ENCODE measurements around the gene HIP1R.

Gene HIP1R

GRCh38 chr12:122866950-122867607 is 31.8 kb downstream of the HIP1R start:
- intact Hi-C loops (cut with micrococcal nuclease), result loop anchor here (10.0 kb wide), 1 partner anchor 368 kb away; the partner anchor contains the start of genes MPHOSPH9 and MTRFR
- Mint-ChIP-seq H3K9me3 (no peaks in the 10 kb centered on the region), H3K27me3 (no peaks in the 10 kb centered on the region), H3K4me3 (no peak overlapping the region), H3K36me3 (ENCODE audit: low read depth) (peaks cover 70% of the 10 kb centered on the region), H3K27ac (no peak overlapping the region), H3K4me1 (ENCODE audit: low read depth) (peaks cover 30% of the 10 kb centered on the region)

DNA sequence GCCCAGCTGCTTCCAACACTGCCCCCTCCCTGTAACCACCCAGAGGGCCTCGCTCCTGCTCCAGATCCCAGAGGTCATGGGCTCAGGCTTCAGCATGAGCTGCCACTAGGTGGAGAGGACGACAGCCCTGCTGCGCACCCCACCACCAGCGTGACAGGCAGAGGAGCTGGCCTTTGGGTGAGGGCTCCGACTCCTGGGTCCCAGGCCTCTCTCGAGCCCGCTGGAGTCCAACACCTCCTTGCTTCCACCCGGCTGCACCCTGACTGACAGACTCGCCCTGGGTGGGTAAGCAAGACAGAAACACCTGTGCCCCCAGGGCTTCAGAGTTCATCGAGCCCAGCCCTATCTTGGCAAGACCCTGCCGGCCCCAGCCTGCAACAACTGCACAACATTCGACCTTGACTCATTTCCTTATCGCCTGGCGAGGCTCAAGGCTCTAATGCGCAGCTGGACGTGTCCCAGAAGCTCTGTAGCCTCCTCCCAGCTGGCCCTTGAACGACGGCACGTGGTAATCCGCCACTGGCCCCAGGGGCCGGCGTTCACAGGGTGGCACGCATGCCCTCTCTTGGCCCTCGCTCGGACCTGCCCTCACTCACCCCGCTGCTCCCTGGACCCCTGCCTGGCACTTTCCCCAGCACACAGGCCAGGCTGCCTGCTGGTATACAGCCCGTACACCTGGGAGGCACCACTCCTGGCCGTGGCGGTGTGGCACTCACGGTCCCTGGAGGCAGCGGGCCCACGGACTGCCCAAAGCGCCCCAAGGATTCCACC is 32.6 kb downstream of the HIP1R start:
- intact Hi-C loops (cut with micrococcal nuclease), result loop anchor here (10.0 kb wide), 1 partner anchor 367 kb away; the partner anchor contains the start of genes MPHOSPH9 and MTRFR
- Mint-ChIP-seq H3K27me3 (no peaks in the 10 kb centered on the region), H3K4me1 (ENCODE audit: low read depth) (peaks cover 38% of the 10 kb centered on the region), H3K9me3 (no peaks in the 10 kb centered on the region), H3K27ac (no peak overlapping the region), H3K4me3 (no peak overlapping the region), H3K36me3 (ENCODE audit: low read depth) (peaks cover 70% of the 10 kb centered on the region)

- Mint-ChIP-seq H3K4me3 (no peak overlapping the region), H3K27ac (no peak overlapping the region), H3K27me3 (no peaks in the 10 kb centered on the region), H3K9me3 (no peaks in the 10 kb centered on the region), H3K4me1 (ENCODE audit: low read depth) (peaks cover 46% of the 10 kb centered on the region), H3K36me3 (ENCODE audit: low read depth) (peaks cover 70% of the 10 kb centered on the region)
- intact Hi-C loops (cut with micrococcal nuclease), result loop anchor here (10.0 kb wide), 1 partner anchor 366 kb away; the partner anchor contains the start of genes MPHOSPH9 and MTRFR
Observed at GRCh38 chr12:122868471-122869177, 33.4 kb downstream of the HIP1R start.

GRCh38 chr12:122869207-122869973 is 34.1 kb downstream of the HIP1R start:
- Mint-ChIP-seq H3K36me3 (ENCODE audit: low read depth) (peaks cover 66% of the 10 kb centered on the region), H3K9me3 (no peaks in the 10 kb centered on the region), H3K27me3 (no peaks in the 10 kb centered on the region), H3K27ac (no peak overlapping the region), H3K4me1 (ENCODE audit: low read depth) (peaks cover 53% of the 10 kb centered on the region), H3K4me3 (no peak overlapping the region)
- intact Hi-C loops (cut with micrococcal nuclease), result loop anchor here (10.0 kb wide), 1 partner anchor 365 kb away; the partner anchor contains the start of genes MPHOSPH9 and MTRFR

DNA sequence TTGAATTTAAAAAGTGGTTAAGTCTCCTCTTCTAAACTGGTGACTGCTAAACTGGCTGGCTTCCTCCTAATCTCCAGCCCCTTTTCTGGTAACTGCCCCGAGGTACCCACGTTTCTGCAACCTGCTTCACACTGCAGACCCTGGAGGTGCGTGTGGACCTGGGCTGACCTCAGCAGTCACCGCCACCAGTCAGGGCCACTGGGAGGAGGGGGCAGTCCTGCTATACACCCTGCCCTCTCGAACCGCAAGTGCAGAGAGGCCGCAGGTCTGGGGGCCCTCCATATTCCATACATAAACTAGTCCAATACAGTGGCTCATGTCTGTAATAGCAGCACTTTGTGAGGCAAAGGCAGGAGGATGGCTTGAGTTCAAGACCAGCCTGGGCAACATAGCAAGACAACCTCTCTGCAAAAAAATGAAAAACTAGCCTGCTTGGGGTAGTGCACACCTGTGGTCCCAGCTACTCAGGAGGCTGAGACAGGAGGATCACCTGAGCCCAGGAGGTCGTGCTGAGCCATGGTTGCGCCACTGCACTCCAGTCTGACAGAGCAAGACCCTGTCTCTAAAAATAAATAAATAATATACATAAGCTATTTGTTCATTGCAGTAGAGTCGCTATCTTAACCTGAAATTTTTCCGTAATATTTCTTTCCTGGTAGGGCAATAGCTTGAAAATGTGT is 35.0 kb downstream of the HIP1R start:
- Mint-ChIP-seq H3K9me3 (no peaks in the 10 kb centered on the region), H3K4me1 (ENCODE audit: low read depth) (peaks cover 56% of the 10 kb centered on the region), H3K27me3 (no peaks in the 10 kb centered on the region), H3K4me3 (peak overlapping the region; percentile 71), H3K27ac (peak overlapping the region; percentile 93), H3K36me3 (ENCODE audit: low read depth) (peaks cover 57% of the 10 kb centered on the region)
- intact Hi-C loops (cut with micrococcal nuclease), result no loop called here

DNA sequence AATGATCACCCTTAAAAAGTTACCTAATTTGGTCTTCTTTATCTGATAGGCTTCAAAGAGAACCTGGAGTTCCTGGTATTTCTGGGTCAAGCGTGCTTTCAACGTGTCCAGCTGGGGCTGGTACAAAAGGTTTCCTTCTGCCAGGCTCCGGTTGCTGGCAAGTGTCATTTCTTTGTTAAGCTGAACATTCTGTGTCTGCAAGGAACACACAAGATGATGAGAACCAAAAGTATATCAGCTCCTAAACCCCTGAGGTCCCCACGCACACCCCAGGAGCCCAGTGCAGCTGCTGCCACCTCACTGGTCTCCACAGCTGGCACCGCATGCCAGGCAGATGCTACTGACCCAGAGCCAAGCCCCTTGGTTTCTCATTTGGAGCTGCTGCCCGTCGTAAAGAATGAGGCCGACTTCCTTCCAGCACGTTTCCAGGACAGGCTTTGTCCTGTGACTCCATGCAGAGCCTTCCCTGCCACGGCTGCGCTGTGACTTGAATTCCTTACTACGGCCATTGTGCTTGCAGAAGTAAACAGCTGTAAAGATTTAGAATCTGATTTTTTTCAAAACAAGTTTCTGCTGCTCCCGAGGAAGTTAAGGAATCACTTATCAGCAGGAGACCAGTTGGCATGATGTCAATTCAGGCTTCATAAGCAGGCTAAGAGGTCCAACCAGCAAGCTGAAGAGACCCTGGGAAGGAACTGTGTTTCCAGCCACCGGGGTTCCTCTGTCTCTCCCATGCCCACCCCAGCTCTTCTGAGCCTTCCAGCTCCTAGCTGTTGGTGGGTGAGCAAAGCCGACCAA is 35.8 kb downstream of the HIP1R start:
- no peaks in the 10 kb centered on the region for H3K9me3 Mint-ChIP-seq
- H3K27ac Mint-ChIP-seq, result peak overlapping the region; percentile 93
- H3K4me3 Mint-ChIP-seq, result peak overlapping the region; percentile 71
- no peaks in the 10 kb centered on the region for H3K27me3 Mint-ChIP-seq
- intact Hi-C loops (cut with micrococcal nuclease), result no loop called here
- peaks cover 50% of the 10 kb centered on the region for H3K36me3 Mint-ChIP-seq (ENCODE audit: low read depth)
- peaks cover 64% of the 10 kb centered on the region for H3K4me1 Mint-ChIP-seq (ENCODE audit: low read depth)

DNA sequence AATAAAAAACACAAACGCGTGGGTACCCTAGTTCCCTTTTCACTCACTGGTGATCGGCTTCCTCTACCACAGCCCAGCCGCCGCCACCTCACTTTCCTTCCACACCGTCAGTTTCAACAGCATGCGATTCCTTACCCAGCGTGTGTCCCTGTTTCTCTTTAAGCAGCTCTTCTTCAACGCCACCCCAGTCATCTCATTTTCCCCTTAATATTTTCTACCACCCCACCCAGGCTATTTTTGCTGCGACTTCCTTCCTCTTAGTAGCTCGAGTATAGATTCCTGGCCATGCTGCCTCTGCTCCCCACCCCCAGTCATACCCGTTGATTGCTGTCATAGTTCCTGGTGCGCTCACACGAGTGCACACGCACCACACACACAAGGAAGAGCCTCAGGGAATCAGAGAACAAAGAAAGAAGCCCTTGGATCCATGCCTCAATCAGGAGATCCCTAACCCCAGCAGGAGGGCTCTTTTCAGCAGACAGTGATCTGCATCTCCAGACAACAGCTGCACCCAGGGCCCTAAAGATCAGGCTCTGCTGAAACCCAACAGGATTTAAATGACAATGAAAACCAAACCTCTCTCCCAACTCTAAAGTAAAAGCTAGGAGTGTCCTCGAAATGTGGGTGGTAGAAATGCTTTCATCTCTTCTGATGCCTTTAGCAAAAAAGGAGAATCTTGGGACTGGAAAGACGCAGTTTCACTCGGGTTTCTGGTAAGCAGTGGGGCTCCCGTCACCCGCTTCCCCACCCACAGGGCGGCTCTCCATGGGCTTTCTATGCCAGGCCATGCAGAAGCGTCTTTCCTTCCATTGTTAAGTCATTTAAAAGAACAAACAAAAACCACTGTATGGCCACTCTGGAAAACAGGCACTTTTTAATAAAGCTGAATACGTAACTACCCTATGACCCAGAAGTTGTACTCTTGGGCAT is 36.9 kb downstream of the HIP1R start:
- Mint-ChIP-seq H3K27me3 (no peaks in the 10 kb centered on the region), H3K36me3 (ENCODE audit: low read depth) (peaks cover 39% of the 10 kb centered on the region), H3K9me3 (no peaks in the 10 kb centered on the region), H3K4me3 (peak overlapping the region; percentile 71), H3K27ac (peak overlapping the region; percentile 93), H3K4me1 (ENCODE audit: low read depth) (peaks cover 74% of the 10 kb centered on the region)
- intact Hi-C loops (cut with micrococcal nuclease), result loop anchor here (2.0 kb wide), 1 partner anchor 17 kb away; no protein-coding TSS in a partner anchor

- no peaks in the 10 kb centered on the region for H3K9me3 Mint-ChIP-seq
- intact Hi-C loops (cut with micrococcal nuclease), result loop anchor here (2.0 kb wide), 1 partner anchor 16 kb away; no protein-coding TSS in a partner anchor
- H3K4me1 Mint-ChIP-seq (ENCODE audit: low read depth), result peaks cover 81% of the 10 kb centered on the region
- H3K4me3 Mint-ChIP-seq, result no peak overlapping the region
- no peaks in the 10 kb centered on the region for H3K27me3 Mint-ChIP-seq
- H3K36me3 Mint-ChIP-seq (ENCODE audit: low read depth), result peaks cover 38% of the 10 kb centered on the region
- peak overlapping the region; percentile 93 for H3K27ac Mint-ChIP-seq
Observed at GRCh38 chr12:122872815-122873361, 37.6 kb downstream of the HIP1R start.

- H3K4me3 Mint-ChIP-seq, result no peak overlapping the region
- H3K27ac Mint-ChIP-seq, result peak overlapping the region; percentile 20
Observed at GRCh38 chr12:122873540-122873939, 38.3 kb downstream of the HIP1R start.

GRCh38 chr12:122874081-122874480 is 38.8 kb downstream of the HIP1R start:
- peaks cover 3% of the 10 kb centered on the region for H3K27me3 Mint-ChIP-seq
- peaks cover 34% of the 10 kb centered on the region for H3K36me3 Mint-ChIP-seq (ENCODE audit: low read depth)
- H3K4me1 Mint-ChIP-seq (ENCODE audit: low read depth), result peaks cover 82% of the 10 kb centered on the region
- H3K27ac Mint-ChIP-seq, result no peak overlapping the region
- intact Hi-C loops (cut with micrococcal nuclease), result no loop called here
- H3K4me3 Mint-ChIP-seq, result no peak overlapping the region
- no peaks in the 10 kb centered on the region for H3K9me3 Mint-ChIP-seq

More at GRCh38 chr12:122873540-122873939, 38.3 kb downstream of the HIP1R start:
- intact Hi-C loops (cut with micrococcal nuclease), result loop anchor here (2.0 kb wide), 1 partner anchor 15 kb away; no protein-coding TSS in a partner anchor
- Mint-ChIP-seq H3K36me3 (ENCODE audit: low read depth) (peaks cover 34% of the 10 kb centered on the region), H3K27me3 (no peaks in the 10 kb centered on the region), H3K4me1 (ENCODE audit: low read depth) (peaks cover 81% of the 10 kb centered on the region), H3K9me3 (no peaks in the 10 kb centered on the region)

DNA sequence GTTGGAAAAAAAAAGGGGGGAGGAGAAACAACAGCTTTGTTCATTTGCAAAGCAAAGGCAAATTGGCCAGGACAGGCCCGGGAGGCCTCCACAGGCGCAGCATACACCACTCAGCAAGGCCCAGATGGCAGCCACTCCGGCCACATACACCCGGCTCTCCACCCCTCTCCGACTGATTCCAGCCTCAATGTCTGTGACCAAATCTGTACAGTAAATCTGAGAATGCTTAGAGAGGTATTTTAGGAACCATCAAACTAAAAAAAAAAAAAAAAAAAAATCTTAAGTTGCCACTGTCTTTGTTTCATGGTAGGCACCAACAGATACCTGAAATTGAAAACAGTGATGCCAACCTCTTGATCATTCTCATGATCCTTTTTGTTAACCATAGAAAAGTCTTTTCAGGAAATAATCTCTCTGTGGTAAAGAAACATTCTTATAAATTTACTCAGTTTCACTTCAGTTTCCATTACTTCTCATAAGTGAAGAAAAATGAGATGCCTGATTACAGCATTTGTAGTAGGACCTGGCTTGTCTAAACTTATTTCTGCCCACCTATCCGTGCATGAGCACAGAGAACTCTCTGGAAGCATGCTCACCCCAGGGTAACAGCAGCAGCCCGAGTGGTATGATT is 40.4 kb downstream of the HIP1R start:
- Mint-ChIP-seq H3K4me1 (ENCODE audit: low read depth) (peaks cover 82% of the 10 kb centered on the region), H3K4me3 (no peak overlapping the region), H3K36me3 (ENCODE audit: low read depth) (peaks cover 34% of the 10 kb centered on the region), H3K27ac (no peak overlapping the region), H3K9me3 (no peaks in the 10 kb centered on the region), H3K27me3 (peaks cover 16% of the 10 kb centered on the region)
- intact Hi-C loops (cut with micrococcal nuclease), result no loop called here

All from dendritic cell treated with granulocyte-macrophage colony-stimulating factor and Interleukin-4, amounts not matched to agents 40 ng/mL and 50 ng/mL, for 4 days (primary cell).